ENCODE measurements around the gene TCHH.
A peak's percentile ranks its signal among the peaks of the same experiment; 100 is the strongest.
"Not testable (repeated sequence)": the region's sequence is repeated elsewhere in the genome, so short reads cannot be mapped to it uniquely, and the experiment has no call there.

Gene TCHH

GRCh38 chr1:152112101-152112884, 3.0 kb downstream of the TCHH start:
- peak; percentile 73 for DNase-seq

- peak; percentile 90 for DNase-seq
These were observed 3.7 kb downstream of the TCHH start for GRCh38 chr1:152111515-152111968.

DNA sequence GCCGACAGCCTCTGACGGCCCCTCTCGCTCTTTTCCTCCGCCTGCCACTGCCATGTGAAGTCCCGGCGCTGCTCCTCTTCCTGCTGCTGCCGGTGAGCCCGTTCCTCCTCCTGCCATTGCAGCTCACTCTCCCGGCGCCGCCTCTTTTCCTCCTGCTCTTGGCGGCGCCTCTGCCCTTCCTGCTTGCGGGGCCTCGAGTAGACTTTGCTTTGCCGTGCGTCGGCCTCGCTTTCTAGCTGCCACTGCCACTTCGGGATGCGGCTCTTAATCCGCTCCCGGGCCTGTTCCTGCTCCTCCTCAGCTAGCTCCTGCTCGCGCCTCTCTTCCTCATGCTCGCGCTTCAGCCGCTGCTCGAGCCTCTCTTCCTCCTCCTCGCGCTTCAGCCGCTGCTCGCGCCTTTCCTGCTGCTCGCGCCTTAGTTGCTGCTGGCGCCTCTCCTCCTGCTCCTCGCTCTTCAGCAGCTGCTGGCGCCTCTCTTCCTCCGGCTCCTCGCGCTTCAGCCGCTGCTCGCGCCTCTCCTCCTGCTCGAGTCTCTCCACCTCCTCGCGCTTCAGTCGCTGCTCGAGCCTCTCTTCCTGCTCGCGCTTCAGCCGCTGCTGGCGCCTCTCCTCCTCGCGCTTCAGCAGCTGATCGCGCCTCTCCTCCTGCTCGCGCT, 4.3 kb downstream of the TCHH start:
- peak; percentile 89 for DNase-seq

- DNase-seq: peak; percentile 90
These were observed 4.8 kb downstream of the TCHH start for GRCh38 chr1:152110365-152110859.

GRCh38 chr1:152109998-152110294, 5.3 kb downstream of the TCHH start:
- DNase-seq: peak; percentile 74

DNA sequence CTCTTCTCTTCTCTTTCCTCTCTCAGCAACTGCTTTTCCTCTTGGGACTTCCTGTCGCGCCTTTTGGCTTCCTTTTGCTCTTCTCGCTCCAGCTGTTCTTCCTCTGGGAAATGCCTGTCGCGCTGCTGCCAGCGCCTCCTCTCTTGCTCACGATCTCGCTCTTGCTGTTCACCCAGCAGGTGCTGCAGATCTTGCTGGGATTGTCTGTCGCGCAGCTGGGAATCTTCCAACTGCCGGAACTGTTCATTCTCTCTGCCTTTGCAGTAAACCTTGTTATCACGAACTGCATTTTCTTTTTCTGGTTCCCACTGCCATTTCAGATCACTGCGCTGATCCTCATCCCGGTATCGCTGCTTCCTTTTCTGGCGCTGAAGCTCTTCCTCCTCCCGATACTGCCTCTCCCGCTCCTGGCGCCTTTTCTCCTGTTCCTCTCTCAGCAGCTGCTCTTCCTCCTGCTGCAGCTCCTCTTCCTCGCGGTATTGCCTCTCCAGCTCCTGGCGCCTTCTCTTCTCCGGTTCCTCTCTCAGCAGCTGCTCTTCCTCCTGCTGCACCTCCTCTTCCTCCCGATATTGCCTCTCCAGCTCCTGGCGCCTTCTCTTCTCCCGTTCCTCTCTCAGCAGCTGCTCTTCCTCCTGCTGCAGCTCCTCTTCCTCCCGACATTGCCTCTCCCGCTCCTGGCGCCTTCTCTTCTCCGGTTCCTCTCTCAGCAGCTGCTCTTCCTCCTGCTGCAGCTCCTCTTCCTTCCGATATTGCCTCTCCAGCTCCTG, 5.8 kb downstream of the TCHH start:
- DNase-seq: peak; percentile 85

DNA sequence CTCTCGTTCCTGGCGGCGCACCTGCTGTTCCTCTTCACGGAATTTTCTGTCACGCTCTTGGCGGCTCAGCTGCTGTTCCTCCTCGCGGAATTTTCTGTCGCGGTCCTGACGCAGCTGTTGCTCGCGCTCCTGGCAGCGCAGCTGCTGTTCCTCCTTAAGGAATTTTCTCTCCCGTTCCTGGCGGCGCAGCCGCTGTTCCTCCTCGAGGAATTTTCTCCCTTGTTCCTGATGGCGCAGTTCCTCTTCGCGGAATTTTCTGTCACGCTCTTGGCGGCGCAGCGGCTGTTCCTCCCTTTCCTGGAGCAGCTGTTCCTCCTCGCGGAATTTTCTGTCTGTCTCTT, 6.4 kb downstream of the TCHH start:
- no peak for DNase-seq

DNA sequence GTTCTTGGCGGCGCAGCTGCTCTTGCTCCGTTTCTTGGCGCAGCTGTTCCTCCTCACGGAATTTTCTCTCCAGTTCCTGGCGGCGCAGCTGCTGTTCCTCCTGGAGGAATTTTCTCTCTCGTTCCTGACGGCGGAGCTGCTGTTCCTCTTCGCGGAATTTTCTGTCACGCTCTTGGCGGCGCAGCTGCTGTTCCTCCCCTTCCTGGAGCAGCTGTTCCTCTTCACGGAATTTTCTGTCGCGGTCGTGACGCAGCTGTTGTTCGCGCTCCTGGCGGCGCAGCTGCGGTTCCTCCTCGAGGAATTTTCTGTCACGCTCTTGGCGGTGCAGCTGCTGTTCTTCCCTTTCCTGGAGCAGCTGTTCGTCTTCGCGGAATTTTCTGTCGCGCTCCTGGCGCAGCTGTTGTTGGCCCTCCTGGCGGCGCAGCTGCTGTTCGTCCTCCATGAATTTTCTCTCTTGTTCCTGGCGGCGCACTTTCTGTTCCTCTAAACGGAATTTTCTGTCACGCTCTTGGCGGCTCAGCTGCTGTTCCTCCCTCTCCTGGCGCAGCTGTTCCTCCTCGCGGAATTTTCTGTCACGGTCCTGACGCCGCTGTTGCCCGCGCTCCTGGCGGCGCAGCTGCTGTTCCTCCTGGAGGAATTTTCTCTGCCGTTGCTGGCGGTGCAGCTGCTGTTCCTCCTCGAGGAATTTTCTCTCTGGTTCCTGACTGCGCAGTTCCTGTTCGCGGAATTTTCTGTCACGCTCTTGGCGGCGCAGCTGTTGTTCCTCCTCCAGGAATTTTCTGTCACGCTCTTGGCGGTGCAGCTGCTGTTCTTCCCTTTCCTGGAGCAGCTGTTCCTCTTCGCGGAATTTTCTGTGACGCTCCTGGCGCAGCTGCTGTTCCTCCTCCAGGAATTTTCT, 7.0 kb downstream of the TCHH start:
- peak; percentile 94 for DNase-seq

DNA sequence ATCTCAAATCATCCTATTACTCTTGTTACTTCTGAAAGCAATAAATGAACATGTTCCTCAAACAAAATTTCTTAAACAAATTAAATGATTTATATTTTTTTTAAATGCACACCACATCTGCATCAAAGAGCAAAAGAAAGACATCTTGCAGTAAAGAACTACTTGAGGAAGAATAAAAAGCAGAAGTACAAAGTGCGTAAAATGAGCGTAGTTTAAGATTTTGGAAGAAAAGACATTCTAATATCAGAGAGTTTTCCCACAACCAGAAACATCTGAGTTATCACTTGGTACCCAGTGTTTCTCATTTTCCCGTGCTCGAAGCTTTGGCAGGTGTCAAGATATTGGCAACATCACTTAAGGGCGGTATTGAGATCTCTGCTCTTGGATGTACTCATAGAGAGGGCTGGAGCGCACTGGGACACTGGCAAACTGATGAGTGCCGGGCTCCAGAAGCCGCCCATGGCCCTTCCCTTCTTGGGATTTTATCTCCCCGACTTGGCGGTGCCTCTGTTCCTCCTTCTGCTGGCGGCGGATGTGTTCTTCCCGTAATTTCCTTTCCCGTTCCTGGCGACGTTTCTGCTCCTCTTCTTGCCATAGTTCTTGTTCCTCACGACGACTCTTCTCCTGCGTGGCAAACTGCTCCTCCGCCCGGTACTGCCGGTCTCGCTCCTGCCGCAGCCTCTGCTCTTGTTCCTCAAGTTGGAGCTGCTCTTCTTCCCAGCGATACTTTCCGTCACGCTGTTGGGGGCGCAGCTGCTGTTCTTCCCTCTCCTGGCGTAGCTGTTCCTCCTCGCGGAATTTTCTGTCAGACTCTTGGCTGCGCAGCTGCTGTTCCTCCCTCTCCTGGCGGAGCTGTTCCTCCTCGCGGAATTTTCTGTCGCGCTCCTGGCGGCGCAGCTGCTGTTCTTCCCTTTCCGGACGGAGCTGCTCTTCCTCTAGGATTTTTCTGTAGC, 7.9 kb downstream of the TCHH start:
- DNase-seq: no peak

DNA sequence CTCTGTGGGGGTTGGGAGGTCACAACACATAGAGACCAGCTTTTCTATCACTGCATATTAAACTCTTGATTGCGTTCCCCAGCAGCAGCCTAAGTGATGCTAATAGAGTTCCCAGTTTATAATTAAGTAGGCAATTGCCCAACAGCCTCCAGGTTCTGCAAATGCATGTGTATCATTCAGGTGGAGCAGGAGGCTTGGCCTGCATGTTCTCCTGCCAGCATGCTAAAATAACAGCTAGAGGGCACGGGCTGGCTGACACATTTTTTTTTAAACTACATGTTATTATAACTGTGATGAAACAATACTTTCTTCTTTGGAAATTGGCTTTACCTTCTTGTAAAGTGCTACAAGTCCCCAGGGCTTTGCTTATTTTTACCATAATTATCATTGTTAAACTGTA, 10.4 kb downstream of the TCHH start:
- no peak for DNase-seq

DNA sequence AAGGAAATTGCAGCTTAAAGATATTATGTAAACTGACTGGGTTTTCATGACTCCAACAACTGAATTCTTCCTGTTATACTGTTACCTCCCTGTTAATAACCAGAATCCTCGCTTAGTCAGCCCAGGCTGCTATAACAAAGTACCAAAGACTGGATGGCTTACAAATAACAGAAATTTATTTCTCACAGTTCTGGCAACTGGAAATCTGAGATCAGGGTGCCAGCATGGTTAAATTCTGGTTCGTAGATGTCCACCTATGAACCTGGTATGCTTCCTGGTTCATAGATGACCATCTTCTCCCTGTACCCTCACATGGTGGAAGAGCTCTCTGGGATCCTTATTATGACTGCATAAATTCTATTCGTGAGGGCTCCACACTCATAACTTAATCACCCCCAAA, 18.3 kb downstream of the TCHH start:
- DNase-seq: no peak

DNA sequence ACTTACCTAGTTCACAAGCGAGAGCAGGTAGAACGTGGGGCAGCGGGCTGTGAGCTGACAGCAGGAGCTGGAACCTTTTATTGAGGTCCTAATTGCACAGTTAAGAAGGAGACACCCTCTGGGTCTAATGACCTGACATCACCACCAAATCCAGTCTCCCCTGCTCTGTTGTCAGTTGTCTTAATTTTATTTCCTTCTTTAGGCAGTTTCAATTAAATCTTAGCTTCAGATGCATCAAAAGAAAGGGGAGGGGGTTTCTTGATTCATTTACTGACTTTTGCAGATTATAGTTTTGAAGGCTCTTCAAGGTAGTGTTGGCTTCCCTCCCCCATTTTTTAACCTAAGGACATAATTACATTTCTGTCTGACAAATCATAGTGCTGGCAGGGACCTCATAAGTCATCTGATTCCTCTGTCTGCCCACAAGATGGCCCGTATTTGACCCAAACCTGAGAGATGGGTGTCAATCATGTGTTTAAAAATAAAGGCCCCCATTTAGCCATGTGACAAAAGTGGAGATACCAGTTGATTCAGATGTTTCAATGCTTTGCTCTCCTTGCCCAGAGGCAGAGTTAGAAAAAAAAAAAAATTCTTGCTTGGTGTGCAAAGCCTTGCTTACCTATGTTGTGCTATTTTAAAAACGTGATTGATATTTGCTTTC, 26.1 kb downstream of the TCHH start, which contains the start of gene TCHHL1:
Gene TCHHL1, minus strand, starts transcription at position 51 of the 661 bp plus-strand sequence. CDS start 921 bp downstream, outside the sequence.
- no peak for DNase-seq

DNA sequence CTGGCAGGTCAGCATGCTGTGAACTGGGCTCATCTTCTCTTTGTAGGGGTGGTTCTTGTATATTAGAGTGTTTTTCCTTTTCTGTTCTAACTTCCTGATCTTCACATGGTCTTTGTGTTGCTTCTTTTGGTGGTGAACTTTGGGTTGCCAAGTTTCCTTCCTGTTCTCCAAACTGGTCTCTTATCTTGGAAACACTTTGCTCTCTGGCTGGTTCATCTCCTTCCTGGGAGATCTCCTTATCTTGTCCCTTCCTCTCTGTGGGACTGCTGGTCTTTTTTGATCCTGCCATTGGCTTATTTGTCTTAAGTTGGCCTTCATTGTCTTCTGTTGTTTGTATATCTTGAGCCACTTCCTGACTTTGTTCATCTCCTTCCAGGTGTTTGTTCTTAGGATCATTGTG, 28.5 kb downstream of the TCHH start:
- DNase-seq: no peak

DNA sequence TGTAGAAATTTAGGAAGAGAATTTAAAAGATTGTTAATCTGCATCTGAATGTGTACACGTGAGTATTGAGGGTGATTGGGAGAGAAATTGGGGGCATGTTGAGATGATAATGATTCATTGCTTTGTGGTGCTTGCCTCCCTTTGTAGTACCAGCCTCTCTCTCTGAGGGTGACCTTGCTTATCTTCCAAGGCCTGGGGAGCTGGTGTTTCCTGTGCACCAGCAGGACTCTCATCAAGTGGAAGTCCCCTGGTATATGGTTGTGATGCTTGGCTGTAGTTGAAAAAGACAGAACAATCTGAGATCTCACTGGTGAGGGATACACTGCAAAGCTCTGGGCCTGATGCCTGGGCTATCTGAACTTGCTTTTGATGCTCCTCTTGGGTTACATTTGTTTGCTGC, 30.4 kb downstream of the TCHH start:
- DNase-seq: no peak

GRCh38 chr1:152081026-152081425, 34.2 kb downstream of the TCHH start:
- DNase-seq: not testable (repeated sequence)

DNA sequence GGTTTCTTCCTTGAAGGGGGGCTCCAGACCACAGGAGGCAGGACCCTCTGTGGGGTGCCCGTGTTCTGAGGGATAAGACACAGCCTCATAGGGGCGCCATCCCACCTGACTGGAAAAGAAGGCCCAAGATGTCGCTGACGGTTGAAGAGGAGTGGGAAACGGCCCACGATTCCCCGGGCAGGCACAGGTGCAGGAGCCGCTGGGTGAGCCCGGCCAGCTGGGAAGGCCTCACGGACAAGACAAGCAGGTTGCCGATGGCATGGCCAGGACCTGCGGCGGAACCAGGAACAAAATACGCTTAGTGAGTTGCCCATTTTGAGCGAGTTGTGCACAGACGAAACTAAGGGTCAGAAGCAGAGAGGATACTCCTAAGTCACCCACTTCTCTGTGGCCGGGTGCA, 34.8 kb downstream of the TCHH start:
- not testable (repeated sequence) for DNase-seq

DNA sequence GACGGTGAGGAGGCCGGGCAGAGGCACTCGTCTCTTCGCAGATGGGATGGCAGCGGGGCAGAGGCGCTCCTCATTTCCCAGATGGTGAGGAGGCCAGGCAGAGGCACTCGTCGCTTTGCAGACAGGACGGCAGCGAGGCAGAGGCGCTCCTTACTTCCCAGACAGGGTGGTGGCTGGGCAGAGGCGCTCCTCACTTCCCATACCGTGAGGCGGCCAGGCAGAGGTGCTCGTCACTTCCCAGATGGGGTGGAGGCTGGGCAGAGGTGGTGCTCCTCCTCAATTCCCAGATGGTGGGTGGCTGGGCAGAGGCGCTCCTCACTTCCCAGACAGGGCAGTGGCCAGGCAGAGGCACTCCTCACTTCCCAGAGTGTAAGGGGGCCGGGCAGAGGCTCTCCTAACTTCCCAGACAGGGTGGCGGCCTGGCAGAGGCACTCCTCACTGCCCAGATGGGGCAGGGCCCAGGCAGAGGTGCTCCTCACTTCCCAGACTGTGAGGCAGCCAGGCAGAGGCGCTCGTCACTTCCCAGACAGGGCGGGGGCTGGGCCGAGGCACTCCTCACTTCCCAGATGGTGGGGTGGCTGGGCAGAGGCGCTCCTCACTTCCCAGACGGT, 36.3 kb downstream of the TCHH start:
- no peak for DNase-seq

DNA sequence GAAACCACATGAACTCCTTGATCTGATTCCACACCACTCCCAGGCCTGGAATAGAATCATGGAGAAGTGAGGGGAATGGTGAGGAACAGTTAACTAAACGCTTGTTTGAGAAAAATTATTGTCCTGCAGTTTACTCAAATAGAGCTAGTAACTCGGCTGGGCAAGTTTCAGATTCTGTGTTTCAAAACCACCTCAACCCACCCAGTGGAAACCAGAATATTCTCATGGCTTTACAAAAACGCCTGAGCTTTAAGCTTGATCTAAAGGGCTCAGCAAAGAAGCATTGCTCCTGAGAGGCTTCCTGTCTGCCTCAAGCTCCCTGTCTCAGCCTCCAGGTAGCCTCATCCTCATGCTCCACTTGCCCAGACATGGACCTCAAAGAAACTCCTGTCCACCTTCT, 42.9 kb downstream of the TCHH start:
- DNase-seq: no peak

GRCh38 chr1:152071123-152071522, 44.1 kb downstream of the TCHH start:
- DNase-seq: no peak

DNA sequence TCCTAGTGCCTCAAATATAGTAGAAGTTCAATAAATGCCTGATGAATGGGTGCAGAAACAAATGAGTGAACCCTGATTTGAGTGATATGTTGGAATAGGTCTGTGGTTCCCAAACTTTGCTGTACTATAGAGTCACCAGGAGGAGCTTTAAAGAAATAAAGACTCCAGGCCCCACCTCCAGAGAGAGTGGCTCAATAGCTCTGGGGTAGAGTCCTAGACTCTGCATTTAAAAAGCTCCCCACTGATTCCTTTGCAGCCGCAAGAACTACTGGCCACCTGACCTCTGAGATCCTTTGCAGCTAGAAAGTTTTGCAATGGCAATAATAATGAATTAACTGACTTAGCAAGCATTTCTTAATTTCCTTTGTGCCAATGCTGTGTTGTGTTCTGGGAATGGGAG, 47.3 kb downstream of the TCHH start:
- DNase-seq: no peak
